ENCODE data around the gene XRCC5. TPM values are rescaled to one million over a fixed set of nuclear protein-coding genes. Genes with fewer than 3 reads are reported as not detected.

The XRCC5 gene
- total RNA-seq, 4 donors from 2014 or later, result 113 to 149 (median 137) TPM

- H3K36me3 ChIP-seq, result no peaks in the 10 kb centered on the region
- peak; percentile 81 for DNase-seq (ENCODE audit: extremely low spot score)
- H3K27me3 ChIP-seq, result no peaks in the 10 kb centered on the region
- TF ChIP-seq CTCF (IDR thresholded peaks at IDR 0.05), result no peak
- TF ChIP-seq POLR2AphosphoS5 (IDR thresholded peaks at IDR 0.05), result no peak
- no peak for TF ChIP-seq POLR2A (IDR thresholded peaks at IDR 0.05; ENCODE audit: low read depth)
- no peak for TF ChIP-seq EP300 (IDR thresholded peaks at IDR 0.05)
- intact Hi-C loops (cut with DNase I), result no loop called here
- no peaks in the 10 kb centered on the region for H3K9me3 ChIP-seq
- WGBS, result 100% methylated on average over 1 of the region's 6 CpGs
- no peaks in the 10 kb centered on the region for H3K4me1 ChIP-seq
- H3K27ac ChIP-seq (replicated peaks in 1 of 4), result no peak overlapping the region
- H3K4me3 ChIP-seq, result no peak overlapping the region
These were observed 136.3 kb downstream of the XRCC5 start for GRCh38 chr2:216245391-216245975.

GRCh38 chr2:216246766-216247165 is 137.6 kb downstream of the XRCC5 start:
- peak; percentile 29 for DNase-seq (ENCODE audit: extremely low spot score)
- H3K9me3 ChIP-seq, result no peaks in the 10 kb centered on the region
- 97% methylated on average over 3 of the region's 3 CpGs for WGBS
- H3K4me1 ChIP-seq, result no peaks in the 10 kb centered on the region
- H3K36me3 ChIP-seq, result no peaks in the 10 kb centered on the region
- TF ChIP-seq EP300 (IDR thresholded peaks at IDR 0.05) (no peak), CTCF (IDR thresholded peaks at IDR 0.05) (no peak)
- intact Hi-C loops (cut with DNase I), result no loop called here
- no peaks in the 10 kb centered on the region for H3K27me3 ChIP-seq
- no peak overlapping the region for H3K27ac ChIP-seq (replicated peaks in 1 of 4)
- H3K4me3 ChIP-seq, result no peak overlapping the region

Other genes starting within 250 kb of the XRCC5 start
- 1 to 10 TPM in 1 of 4 donors, under 1 TPM in 3; 0.40 to 1.2 (median 0.70) TPM for gene MREG, start 95.8 kb upstream of the XRCC5 start, total RNA-seq
- gene PECR, start 27.5 kb upstream of the XRCC5 start, total RNA-seq, result 10 to 100 TPM in 2 of 4 donors, 1 to 10 TPM in 2; 3.3 to 14.8 (median 10.0) TPM
- under 1 TPM; under 0.01 to 0.75 (median 0.51) TPM for gene TMEM169, start 27.4 kb upstream of the XRCC5 start, total RNA-seq